A673 (cell line): Measurements from ENCODE around the gene HS3ST4.

ENCODE experiments used
- CTCF ChIP-seq: fragments of 300-800, 200-600 bp; sonication (generic); conservative IDR thresholded peaks from 2 replicates; pipeline ENCODE4 v1.5.1; 2017; ENCODE audit warnings: low read depth, mild to moderate bottlenecking, antibody characterized with exemption, low read length, moderate library complexity, mixed read lengths
- EZH2 ChIP-seq: fragments of 200-600 bp; sonication (generic); IDR thresholded peaks from 2 replicates; pipeline ENCODE4 v1.6.1; 2017; ENCODE audit warnings: borderline replicate concordance, low read depth, mild to moderate bottlenecking, mixed read lengths, antibody characterized with exemption, low read length; ENCODE audit not compliant: poor library complexity, severe bottlenecking

- TF ChIP-seq EZH2 (no peak), CTCF (no peak)
Measured at GRCh38 chr16:26051063-26051462, 359.3 kb downstream of the HS3ST4 start.
